K562 treated with DMSO at 1 percent for 48 hours (cell line): ENCODE results near the gene PCDHA10. TPM values are rescaled to one million over a fixed set of nuclear protein-coding genes. Genes with fewer than 3 reads are reported as not detected.

Experiments
- total RNA-seq: library from RNA; unstranded; fragments of 300-600 nt; gene quantifications from 2 replicates; pipeline ENCODE4 v1.2.3, GENCODE V29; 2022; ENCODE audit warnings: low replicate concordance; ENCODE audit errors: extremely low read depth

The PCDHA10 gene, protein sequence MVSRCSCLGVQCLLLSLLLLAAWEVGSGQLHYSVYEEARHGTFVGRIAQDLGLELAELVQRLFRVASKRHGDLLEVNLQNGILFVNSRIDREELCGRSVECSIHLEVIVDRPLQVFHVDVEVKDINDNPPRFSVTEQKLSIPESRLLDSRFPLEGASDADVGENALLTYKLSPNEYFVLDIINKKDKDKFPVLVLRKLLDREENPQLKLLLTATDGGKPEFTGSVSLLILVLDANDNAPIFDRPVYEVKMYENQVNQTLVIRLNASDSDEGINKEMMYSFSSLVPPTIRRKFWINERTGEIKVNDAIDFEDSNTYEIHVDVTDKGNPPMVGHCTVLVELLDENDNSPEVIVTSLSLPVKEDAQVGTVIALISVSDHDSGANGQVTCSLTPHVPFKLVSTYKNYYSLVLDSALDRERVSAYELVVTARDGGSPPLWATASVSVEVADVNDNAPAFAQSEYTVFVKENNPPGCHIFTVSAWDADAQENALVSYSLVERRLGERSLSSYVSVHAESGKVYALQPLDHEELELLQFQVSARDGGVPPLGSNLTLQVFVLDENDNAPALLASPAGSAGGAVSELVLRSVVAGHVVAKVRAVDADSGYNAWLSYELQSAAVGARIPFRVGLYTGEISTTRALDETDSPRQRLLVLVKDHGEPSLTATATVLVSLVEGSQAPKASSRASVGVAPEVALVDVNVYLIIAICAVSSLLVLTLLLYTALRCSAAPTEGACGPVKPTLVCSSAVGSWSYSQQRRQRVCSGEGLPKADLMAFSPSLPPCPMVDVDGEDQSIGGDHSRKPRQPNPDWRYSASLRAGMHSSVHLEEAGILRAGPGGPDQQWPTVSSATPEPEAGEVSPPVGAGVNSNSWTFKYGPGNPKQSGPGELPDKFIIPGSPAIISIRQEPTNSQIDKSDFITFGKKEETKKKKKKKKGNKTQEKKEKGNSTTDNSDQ
- total RNA-seq = not detected in 2 replicates

DNA sequence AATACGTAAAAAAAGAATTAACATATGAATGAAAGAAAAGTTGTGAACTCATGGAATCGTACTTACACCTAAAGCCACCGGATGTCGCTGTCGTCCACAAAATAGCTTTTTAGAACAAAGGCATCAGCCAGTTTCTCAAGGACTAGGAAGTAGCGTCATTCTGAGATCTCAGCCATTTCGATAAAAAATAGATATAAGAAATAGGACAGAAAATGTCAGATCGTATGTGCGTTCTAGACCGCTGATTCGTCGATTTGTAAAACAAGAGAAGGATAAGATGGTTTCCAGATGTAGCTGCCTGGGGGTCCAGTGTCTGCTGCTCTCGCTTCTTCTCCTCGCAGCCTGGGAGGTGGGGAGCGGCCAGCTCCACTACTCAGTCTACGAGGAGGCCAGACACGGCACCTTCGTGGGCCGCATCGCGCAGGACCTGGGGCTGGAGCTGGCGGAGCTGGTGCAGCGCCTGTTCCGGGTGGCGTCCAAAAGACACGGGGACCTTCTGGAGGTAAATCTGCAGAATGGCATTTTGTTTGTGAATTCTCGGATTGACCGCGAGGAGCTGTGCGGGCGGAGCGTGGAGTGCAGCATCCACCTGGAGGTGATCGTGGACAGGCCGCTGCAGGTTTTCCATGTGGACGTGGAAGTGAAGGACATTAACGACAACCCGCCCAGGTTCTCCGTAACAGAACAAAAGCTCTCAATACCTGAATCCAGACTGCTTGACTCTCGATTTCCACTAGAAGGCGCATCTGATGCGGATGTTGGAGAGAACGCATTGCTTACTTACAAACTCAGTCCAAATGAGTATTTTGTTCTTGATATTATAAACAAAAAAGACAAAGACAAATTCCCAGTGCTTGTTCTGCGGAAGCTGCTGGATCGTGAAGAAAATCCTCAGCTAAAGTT, at the start of gene PCDHA10:
PCDHA10 (plus strand) TSS at position 126 of the 903 bp plus-strand sequence; CDS start at position 278, 152 bp downstream.

GRCh38 chr5:140806834-140807775, 48.6 kb upstream of the PCDHA10 start, which contains the start of gene PCDHA4:
PCDHA4 (plus strand) TSS chr5:140807068.

DNA sequence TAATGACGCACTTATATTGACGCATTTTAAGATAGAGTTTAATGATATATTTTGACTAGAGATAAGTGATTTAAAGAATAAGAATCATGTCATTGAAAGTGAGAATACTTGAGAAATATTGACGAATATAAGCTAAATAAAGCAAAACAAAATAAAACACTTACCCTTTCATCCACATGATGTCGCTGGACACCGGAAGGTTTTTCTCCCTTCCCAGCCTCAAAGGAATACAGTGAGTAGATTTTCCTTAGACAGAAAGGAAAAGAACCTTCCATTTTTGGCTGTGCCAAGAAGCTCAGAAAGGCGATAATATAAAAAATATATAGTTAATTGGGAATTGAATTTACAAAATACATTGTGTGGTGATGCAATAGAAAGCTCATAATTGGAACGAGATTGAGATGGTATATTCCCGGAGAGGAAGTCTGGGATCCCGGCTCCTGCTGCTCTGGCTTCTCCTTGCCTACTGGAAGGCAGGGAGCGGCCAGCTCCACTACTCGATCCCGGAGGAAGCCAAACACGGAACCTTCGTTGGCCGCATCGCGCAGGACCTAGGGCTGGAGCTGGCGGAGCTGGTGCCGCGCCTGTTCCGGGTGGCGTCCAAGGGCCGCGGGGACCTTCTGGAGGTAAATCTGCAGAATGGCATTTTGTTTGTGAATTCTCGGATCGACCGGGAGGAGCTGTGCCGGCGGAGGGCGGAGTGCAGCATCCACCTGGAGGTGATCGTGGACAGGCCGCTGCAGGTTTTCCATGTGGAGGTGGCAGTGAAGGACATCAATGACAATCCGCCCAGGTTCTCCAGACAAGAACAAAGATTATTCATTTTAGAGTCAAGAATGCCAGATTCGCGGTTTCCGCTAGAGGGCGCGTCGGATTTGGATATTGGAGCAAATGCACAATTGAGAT, 34.1 kb upstream of the PCDHA10 start, which contains the start of gene PCDHA5:
PCDHA5 (plus strand) TSS at position 239 of the 906 bp plus-strand sequence.

DNA sequence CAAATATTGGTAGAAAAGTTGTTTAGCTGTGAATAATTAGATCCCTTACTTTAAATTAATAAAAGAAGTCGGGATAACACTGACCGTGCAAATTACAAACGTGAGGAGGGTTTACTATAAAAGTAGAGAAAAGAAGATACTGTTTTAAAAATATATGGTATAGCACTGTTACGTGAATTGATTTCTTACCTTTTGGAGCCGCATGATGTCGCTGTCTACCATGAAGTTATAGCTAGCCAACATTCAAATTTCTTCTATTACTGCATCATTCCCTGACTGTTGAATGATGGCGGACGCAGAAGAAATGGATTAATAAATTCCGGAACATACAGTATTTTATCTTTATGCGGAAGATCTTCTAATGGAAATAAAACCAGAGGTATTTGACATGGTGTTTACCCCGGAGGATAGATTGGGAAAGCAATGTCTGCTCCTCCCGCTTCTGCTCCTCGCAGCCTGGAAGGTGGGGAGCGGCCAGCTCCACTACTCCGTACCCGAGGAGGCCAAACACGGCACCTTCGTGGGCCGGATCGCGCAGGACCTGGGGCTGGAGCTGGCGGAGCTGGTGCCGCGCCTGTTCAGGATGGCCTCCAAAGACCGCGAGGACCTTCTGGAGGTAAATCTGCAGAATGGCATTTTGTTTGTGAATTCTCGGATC, 27.9 kb upstream of the PCDHA10 start, which contains the start of gene PCDHA6:
PCDHA6 (plus strand) TSS at position 257 of the 658 bp plus-strand sequence; CDS start at position 389, 132 bp downstream.

DNA sequence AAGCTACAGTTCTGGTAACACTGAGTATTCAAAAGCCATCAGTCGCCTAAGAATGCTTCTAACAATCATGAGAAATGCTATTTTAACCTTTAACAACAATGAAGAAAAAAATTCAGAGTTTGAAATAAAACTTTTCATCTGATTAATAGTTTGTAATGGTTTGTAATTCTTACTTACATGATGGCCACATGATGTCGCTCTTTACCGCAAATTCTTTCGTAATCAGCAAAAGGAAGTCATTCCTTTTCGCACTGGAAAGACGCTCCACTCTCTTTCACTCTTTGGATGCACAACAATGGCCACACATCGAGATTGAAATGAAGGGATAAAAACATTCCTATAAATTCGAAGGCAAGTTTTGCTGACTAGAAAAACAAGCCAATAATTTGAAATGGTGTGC, 21.7 kb upstream of the PCDHA10 start, which contains the start of gene PCDHA7:
PCDHA7 (plus strand) TSS at position 277 of the 400 bp plus-strand sequence; CDS start at position 392, 115 bp downstream.

DNA sequence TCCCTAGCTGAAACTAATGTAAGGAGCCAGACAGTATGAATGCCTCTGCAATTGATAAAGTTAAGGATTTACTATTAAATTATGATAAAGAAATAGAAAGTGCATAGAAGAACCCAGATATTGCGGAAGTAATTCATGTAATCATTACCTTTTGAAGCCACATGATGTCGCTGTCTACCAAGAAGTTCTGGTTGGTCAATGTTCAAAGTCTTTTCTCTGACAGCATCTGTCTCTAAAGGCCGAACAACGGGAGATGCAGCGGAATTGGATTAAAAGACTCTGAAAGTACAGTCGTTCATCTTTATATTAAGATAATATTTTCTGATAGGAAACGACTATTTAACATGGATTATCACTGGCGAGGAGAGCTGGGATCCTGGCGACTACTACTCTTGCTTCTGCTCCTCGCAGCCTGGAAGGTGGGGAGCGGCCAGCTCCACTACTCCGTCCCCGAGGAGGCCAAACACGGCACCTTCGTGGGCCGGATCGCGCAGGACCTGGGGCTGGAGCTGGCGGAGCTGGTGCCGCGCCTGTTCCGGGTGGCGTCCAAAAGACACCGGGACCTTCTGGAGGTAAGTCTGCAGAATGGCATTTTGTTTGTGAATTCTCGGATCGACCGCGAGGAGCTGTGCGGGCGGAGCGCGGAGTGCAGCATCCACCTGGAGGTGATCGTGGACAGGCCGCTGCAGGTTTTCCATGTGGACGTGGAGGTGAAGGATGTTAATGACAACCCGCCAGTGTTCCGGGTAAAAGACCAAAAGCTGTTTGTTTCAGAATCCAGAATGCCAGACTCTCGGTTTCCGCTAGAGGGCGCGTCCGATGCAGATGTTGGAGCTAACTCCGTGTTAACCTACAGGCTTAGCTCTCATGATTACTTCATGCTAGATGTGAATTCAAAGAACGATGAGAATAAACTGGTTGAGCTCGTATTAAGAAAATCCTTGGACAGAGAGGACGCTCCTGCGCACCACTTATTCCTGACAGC, 14.4 kb upstream of the PCDHA10 start, which contains the start of gene PCDHA8:
PCDHA8 (plus strand) TSS at position 210 of the 985 bp plus-strand sequence; CDS start at position 345, 135 bp downstream.

DNA sequence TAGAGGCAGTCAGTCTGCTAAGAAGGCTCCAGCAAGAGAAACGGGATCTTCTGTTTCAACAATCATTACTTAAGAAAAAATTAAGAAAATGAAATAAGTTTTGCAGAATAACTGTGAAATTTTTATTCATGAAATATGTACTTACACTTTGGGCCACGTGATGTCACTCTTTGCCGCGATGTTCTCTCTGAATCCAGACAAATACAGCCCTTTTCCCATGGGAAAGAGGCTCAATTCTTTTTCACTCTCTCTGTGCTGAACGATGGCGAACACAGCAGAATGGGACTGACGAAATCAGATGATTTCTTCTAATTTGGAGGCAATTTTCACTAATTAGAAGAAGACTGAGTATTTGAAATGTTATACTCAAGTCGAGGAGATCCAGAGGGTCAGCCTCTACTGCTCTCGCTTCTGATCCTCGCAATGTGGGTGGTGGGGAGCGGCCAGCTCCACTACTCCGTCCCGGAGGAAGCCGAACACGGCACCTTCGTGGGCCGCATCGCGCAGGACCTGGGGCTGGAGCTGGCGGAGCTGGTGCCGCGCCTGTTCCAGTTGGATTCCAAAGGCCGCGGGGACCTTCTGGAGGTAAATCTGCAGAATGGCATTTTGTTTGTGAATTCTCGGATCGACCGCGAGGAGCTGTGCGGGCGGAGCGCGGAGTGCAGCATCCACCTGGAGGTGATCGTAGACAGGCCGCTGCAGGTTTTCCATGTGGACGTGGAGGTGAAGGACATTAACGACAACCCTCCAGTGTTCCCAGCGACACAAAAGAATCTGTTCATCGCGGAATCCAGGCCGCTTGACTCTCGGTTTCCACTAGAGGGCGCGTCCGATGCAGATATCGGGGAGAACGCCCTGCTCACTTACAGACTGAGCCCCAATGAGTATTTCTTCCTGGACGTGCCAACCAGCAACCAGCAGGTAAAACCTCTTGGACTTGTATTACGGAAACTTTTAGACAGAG, 7.3 kb upstream of the PCDHA10 start, which contains the start of gene PCDHA9:
PCDHA9 (plus strand) TSS at position 244 of the 964 bp plus-strand sequence; CDS start at position 358, 114 bp downstream.

DNA sequence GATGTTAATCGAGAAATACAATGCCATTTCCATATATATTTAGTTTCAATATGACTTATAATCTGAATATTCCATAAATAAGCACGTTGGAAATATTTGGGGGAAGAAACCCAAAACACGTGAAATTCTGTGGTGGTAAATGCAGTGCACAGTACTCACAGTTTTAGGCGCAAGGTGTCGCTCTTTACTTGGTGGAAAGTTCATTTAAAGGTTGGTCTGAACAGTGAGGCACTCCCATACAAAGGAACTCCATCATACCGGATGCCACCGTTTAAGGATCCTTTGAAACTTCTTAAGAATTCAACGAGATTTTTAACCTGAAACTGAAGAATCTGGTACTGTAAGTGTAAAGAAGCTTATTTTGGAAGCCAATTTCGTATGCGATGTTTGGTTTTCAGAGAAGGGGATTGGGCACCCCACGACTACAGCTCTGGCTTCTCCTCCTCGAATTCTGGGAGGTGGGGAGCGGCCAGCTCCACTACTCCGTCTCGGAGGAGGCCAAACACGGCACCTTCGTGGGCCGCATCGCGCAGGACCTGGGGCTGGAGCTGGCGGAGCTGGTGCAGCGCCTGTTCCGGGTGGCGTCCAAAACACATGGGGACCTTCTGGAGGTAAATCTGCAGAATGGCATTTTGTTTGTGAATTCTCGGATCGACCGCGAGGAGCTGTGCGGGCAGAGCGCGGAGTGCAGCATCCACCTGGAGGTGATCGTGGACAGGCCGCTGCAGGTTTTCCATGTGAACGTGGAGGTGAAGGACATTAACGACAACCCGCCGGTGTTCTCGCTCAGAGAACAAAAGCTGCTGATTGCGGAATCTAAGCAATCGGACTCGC, 13.2 kb downstream of the PCDHA10 start, which contains the start of gene PCDHA11:
PCDHA11 (plus strand) TSS at position 237 of the 834 bp plus-strand sequence; CDS start at position 384, 147 bp downstream.

GRCh38 chr5:140875085-140876065, 19.7 kb downstream of the PCDHA10 start, which contains the start of gene PCDHA12:
PCDHA12 (plus strand) TSS chr5:140875308; CDS start chr5:140875473, 165 bp downstream.

GRCh38 chr5:140881889-140882590, 26.3 kb downstream of the PCDHA10 start, which contains the start of gene PCDHA13:
PCDHA13 (plus strand) TSS chr5:140882124; CDS start chr5:140882269, 145 bp downstream.

